ENCODE results near the gene CCDC180.
"Not testable (repeated sequence)": the region's sequence is repeated elsewhere in the genome, so short reads cannot be mapped to it uniquely, and the experiment has no call there.

CCDC180 gene

DNA sequence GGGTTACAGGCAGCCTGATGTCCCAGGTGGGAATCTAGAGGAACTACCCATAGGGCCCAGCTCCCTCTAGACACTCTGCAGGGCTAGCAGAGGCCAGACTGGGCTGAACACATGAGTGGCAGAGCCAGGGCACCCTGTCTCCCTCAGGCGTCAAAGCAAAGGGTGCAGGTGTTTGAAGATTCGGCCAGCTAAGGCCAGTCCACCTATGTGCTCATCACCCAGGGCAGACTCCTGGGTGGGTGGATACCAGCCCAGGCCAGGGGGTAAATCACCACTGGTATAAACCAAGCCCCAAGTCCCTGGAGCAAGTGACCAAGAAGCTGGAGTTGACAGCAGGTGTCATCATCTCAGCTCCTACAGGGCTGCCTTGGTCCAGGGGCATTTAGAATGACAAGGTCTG lies 3.4 kb downstream of the CCDC180 start:
- no peak for FAIRE-seq

DNA sequence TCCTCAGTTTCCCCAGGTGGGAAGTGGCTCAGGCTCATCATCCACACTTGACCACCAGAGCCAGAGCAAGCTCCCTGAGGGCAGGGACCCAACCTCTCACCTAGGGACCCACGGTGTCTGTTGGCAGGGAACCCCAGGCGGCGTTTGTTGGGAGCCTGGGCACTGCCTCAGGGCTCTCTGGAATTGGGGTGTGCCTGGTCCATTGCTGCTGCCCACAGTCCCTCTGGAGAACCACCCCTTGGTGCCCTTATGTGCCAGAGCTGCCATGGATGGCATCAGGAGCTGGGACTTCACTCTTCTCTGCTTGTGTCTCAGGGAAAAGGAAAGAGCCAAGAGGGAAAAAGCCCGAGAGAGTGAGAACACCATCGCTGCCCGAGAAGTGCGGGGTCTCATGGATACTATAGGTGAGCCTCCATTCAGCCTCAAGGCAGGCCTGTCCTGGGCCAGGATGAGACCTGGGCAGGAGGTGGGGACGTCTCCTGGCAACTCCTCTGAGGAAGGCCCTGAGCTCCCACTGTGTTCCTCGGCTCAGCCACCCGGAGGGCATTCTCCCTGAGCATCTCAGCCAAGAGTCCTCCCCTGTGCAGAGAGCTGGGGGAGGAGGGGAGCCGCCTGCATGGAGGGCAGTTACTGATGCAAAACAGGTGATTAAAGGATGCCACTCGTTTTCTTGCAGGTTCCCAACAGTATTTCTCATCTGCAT lies 4.5 kb downstream of the CCDC180 start:
- DNase-seq (ENCODE audit: low spot score) (no peak), FAIRE-seq (no peak)

More for the DNA sequence above, 3.4 kb downstream of the CCDC180 start:
- DNase-seq (ENCODE audit: low spot score), result no peak

GRCh38 chr9:97312556-97312955 lies 5.1 kb downstream of the CCDC180 start:
- DNase-seq (ENCODE audit: low spot score) (no peak), FAIRE-seq (no peak)

DNA sequence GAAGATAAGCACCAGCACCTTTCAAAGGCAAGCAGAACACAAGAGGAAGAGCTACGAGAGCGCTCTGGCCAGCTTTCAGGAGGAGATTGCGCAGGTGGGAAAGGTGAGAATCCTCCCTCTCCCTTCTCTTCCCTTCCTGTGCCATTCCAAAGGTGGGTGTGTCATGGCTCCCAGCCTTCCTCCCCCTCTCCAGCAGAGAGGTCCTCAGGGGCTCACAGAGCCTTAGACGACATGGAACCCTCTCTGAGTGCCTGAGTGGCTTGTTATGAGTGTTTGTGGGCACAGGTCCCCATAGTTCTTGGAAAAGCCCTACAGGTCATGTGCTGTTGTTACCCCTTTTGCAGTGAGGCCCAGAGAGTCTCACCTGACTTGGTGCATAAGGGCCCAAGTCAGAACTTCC lies 5.8 kb downstream of the CCDC180 start:
- DNase-seq (ENCODE audit: low spot score) (no peak), FAIRE-seq (no peak)

DNA sequence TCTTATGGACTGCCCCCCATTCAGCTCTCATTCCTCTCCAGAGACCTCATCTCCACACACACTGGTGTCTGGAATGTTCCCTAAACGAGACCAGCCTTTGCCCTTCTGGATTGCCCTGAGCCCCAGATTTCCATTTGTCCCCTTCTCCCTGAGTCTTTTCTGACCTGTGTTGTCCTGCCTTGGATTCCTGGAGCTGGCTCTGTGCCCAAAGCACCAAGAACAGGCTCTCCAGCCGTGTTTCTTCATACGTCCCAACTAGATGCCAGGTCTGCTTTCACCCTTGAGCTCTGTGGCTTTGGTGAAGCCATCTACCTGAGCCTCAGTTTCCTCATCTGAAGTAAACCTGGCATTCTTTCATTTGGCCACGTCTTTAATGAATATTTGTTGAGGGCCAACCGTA lies 6.3 kb downstream of the CCDC180 start:
- FAIRE-seq, result no peak
- DNase-seq (ENCODE audit: low spot score), result no peak

DNA sequence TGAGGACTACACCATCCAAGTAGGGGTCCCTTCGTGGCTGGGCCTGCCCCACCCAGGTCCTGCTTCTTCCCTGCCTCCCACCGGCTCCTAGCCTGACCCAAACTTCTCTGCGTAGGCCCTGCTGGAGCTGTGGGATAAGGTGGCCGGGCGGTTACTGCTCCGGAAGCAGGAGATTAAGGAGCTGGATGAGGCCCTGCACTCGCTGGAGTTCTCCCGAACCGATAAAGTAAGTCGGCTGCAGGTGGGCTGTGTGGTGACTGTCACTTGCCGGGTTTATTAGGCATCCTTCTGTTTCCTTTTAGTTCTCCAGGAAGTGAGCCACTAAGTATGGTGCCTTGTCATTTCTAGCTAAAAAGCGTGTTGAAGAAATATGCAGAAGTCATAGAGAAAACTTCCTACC lies 7.0 kb downstream of the CCDC180 start:
- FAIRE-seq (no peak), DNase-seq (ENCODE audit: low spot score) (no peak)

DNA sequence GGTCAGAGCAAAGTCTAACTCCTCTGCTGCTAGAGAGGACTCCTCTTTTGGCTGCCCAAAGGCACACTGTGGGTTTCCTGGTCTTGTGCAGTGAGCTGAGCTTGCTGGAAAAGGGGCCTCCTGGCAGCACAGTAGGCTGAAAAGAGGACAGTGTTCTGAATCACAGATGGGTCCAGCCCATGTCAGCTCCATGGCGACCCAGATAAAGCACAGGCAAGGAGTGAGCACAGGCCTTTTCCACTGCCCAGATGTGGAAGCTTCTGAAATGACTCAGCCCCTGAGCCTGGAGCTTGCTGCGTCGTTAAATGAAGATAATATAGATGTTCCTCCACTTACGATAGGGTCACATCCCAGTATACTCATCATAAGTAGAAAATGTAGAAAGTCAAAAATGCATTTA lies 8.1 kb downstream of the CCDC180 start:
- FAIRE-seq (no peak), DNase-seq (ENCODE audit: low spot score) (no peak)

GRCh38 chr9:97316904-97317303 lies 9.4 kb downstream of the CCDC180 start:
- no peak for DNase-seq (ENCODE audit: low spot score)
- FAIRE-seq, result no peak

DNA sequence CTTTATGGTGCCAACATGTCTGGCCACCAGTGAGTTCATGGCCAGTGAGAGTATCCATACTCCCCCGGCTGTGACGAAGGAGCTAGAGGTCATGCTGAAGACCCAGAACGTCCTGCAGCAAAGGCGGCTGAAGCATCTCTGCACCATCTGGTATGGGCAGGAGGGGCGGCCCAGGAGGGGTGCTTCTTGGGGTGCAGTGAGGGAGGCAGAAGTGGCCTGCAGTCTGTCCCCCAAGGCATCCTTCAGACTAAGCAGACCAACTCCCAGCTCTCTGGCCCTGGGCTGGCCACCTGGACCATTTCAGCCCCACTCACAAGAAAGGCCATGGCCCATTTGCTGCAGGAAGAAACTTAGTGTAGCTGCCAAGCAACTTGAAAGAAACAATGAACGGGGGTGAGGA lies 11.0 kb downstream of the CCDC180 start:
- no peak for FAIRE-seq
- no peak for DNase-seq (ENCODE audit: low spot score)

- DNase-seq (ENCODE audit: low spot score) (no peak), FAIRE-seq (no peak)
Measured at GRCh38 chr9:97319395-97319794, 11.9 kb downstream of the CCDC180 start.

GRCh38 chr9:97320080-97320642 lies 12.7 kb downstream of the CCDC180 start:
- DNase-seq (ENCODE audit: low spot score), result no peak
- no peak for FAIRE-seq

- DNase-seq (ENCODE audit: low spot score) (no peak), FAIRE-seq (no peak)
Measured at GRCh38 chr9:97321251-97321650, 13.8 kb downstream of the CCDC180 start.

GRCh38 chr9:97321691-97322090 lies 14.2 kb downstream of the CCDC180 start:
- DNase-seq (ENCODE audit: low spot score) (no peak), FAIRE-seq (no peak)

- DNase-seq (ENCODE audit: low spot score) (no peak), FAIRE-seq (no peak)
Measured at GRCh38 chr9:97322105-97322504, 14.6 kb downstream of the CCDC180 start.

GRCh38 chr9:97324954-97325353 lies 17.5 kb downstream of the CCDC180 start:
- FAIRE-seq, result no peak

DNA sequence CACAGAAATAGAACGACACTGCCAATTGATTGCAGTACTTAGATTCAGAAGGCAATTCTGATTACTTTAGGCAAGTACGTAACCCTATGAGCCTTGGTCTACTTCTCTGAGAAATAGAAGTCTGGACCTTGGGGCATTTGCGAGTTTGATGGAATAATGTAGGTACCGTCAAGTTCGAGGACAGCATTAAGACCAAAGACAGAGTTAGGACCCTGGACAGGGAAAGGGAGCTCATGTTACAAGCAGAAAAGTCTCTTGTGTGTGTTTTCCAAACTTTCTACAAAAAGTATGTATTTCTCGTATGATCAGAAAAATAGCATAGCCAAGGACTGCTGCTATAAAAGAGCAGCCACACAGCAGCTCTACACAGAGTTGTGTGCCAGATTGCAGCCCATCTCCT lies 20.1 kb downstream of the CCDC180 start:
- FAIRE-seq (no peak), DNase-seq (ENCODE audit: low spot score) (no peak)

More at GRCh38 chr9:97324954-97325353, 17.5 kb downstream of the CCDC180 start:
- DNase-seq (ENCODE audit: low spot score), result no peak

- FAIRE-seq, result no peak
- DNase-seq (ENCODE audit: low spot score), result no peak
Measured at GRCh38 chr9:97332993-97333392, 25.5 kb downstream of the CCDC180 start.

GRCh38 chr9:97335622-97336021 lies 28.2 kb downstream of the CCDC180 start:
- FAIRE-seq; DNase-seq (ENCODE audit: low spot score): not testable (repeated sequence)

DNA sequence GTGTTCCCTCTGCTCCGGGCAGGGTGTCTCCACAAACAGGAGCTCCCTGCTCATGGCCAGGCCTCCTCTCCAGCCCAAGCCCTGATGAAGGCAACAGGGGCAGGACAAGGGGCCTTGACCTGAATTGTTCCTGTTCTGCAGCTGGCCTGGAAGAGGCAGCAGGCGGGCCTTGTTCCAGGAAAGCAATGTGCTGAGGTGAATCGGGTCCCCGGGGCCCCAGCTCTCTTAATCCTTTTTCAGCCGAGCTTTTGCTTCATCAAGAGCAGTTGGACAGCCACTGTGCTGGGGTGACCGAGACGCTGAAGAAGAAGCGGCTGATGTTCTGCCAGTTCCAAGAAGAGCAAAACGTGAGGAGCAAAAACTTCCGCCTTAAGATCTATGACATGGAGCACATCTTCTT lies 41.4 kb downstream of the CCDC180 start:
- no peak for FAIRE-seq

GRCh38 chr9:97349400-97349799 lies 41.9 kb downstream of the CCDC180 start:
- no peak for DNase-seq (ENCODE audit: low spot score)
- FAIRE-seq, result no peak

More for the DNA sequence above, 41.4 kb downstream of the CCDC180 start:
- no peak for DNase-seq (ENCODE audit: low spot score)

DNA sequence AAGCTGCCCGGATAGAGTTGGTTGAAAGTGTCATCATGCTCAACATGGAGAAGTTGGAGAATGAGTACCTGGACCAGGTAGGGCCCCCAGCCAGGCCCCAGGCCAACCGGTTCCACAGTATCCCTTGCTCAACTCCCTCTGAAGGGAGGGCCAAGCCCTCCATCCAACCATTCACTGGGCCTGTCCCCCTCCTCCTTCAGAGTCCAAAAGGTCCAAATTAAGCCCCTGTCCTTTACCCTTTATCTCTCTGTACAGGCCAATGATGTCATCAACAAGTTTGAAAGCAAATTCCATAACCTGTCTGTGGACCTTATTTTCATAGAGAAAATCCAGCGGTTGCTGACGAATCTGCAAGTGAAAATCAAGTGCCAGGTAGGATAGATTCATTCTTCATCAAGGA lies 47.2 kb downstream of the CCDC180 start:
- FAIRE-seq (no peak), DNase-seq (ENCODE audit: low spot score) (no peak)

DNA sequence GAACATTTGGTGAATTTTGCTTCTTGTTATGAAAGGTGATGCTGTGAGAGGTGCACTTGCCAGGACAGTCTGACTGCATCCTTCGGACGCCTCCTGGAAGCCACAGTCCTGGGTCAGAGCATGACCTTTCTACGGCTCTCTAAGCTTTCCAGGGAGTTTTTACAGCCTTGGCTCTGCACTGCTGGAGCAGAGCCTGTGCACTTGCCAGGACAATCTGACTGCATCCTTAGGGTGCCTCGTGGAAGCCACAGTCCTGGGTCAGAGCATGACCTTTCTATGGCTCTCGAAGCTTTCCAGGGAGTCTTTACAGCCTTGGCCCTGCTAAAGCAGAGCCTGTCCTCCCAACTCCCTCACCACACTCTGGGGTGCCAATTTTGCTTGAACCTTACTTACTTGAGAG lies 49.6 kb downstream of the CCDC180 start:
- FAIRE-seq, result no peak
- DNase-seq (ENCODE audit: low spot score), result no peak
